Hypothalamus (tissue), 51 donors: Measurements from ENCODE around the gene SNURF.
A peak's percentile ranks its signal among the peaks of the same experiment; 100 is the strongest.
"Not testable (repeated sequence)": the region's sequence is repeated elsewhere in the genome, so short reads cannot be mapped to it uniquely, and the experiment has no call there.

Experiments
- DNase-seq, 51 donors: peaks; one replicate each; lab custom pipeline; 2025; lab: John Stamatoyannopoulos, UW

SNURF gene

DNA sequence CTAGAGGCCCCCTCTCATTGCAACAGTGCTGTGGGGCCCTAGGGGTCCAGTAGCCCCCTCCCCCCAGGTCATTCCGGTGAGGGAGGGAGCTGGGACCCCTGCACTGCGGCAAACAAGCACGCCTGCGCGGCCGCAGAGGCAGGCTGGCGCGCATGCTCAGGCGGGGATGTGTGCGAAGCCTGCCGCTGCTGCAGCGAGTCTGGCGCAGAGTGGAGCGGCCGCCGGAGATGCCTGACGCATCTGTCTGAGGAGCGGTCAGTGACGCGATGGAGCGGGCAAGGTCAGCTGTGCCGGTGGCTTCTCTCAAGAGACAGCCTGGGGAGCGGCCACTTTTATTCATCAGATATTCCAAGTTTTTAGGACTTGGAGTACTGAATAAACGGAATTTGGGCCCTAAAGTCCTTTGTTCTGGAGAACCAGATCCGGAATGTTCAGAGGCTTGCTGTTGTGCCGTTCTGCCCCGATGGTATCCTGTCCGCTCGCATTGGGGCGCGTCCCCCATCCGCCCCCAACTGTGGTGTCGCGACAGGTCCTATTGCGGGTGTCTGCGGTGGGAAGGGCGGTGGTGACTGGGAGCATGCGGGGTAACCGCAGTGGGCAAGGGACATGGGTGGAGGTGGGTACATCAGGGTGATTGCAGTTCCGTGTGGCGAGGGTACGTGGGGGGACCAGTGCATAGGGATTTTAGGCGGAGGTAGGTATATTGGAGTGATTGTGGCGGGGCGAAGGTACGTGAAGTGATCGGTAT lies at the start of gene SNURF, which contains the start of gene SNRPN:
SNURF (plus strand) TSS at position 205 of the 748 bp plus-strand sequence; CDS start at position 267, 62 bp downstream.
SNRPN (plus strand) TSS at position 205 of the 748 bp plus-strand sequence. CDS start 19,467 bp downstream, outside the sequence.
- peak in 48 of 51 donors; percentile 1 to 78 (median 49) for DNase-seq

GRCh38 chr15:24916305-24917009 lies 38.3 kb upstream of the SNURF start:
- no peak for DNase-seq

GRCh38 chr15:24917431-24917830 lies 37.4 kb upstream of the SNURF start:
- no peak for DNase-seq

DNA sequence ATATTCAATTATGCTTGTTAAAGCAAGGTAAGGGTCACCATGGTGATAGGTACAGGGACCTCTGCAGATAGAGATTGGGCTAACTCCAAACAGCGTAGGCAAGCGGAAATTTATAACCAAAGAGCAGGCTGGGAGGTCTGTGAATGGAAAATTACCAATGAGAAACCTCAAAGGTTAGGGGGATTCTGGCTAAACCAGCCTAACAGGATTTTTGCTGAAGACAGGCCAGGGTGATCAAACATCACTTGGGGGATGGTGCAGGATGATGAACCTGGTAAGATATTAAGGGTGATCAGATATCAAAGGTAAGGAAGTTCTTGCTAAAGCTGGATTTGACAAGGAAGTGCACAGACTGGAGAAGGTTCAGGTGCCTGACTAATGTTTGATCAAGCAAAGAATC lies 35.3 kb upstream of the SNURF start:
- DNase-seq: no peak

GRCh38 chr15:24922781-24923180 lies 32.0 kb upstream of the SNURF start:
- DNase-seq: not testable (repeated sequence)

GRCh38 chr15:24924153-24924552 lies 30.6 kb upstream of the SNURF start:
- DNase-seq: no peak

- DNase-seq: no peak
Measured at GRCh38 chr15:24924621-24925020, 30.2 kb upstream of the SNURF start.

DNA sequence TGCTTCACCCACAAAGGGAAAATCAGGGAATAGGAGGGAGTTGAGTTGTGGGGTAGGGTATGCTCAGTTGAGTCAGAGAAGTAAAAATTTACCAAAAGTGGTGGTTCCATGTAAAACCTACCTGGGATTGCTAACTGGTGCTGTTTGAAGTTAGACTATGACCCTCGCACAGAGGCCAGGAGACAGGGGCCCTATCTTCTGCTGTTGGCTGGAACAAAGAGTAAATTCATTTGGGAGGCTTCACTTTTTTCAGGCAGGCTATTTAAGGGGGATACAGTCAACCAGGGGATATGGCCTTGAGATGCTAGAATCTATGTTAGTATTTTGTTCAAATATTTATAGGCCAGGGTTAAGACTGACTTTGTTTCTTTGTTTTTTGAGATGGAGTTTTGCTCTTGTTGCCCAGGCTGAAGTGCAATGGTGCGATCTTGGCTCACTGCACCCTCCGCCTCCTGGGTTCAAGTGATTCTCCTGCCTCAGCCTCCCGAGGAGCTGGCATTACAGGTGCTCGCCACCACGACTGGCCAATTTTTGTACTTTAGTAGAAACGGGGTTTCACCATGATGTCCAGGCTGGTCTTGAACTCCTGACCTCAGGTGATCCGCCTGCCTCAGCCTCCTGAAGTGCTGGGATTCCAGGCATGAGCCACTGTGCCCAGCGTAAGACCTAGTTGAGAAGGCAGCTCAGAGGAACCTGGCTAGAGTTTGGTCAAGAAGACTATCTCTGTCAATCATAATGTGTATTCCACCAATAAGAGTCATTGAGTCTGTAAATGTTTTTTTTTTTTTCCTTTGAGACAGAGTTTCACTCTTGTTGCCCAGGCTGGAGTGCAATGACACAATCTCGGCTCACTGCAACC lies 22.7 kb upstream of the SNURF start:
- DNase-seq: not testable (repeated sequence)

DNA sequence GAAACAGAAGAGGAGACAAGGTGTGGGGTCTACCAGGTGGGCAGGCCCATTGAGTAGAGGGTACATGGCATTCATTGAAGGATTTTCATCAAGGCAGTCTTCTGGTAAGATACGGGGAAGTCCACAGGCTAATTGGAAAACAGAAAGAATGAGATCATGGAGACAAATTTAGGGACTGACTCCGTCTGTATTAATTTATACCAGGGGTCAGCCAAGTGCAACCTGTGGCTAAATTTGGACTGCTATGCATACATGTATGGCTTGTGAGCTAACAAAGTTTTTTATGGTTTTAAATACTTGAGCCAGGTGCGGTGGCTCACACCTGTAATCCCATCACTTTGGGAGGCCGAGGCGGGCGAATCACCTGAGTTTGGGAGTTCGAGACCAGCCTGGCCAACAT lies 21.1 kb upstream of the SNURF start:
- no peak for DNase-seq

DNA sequence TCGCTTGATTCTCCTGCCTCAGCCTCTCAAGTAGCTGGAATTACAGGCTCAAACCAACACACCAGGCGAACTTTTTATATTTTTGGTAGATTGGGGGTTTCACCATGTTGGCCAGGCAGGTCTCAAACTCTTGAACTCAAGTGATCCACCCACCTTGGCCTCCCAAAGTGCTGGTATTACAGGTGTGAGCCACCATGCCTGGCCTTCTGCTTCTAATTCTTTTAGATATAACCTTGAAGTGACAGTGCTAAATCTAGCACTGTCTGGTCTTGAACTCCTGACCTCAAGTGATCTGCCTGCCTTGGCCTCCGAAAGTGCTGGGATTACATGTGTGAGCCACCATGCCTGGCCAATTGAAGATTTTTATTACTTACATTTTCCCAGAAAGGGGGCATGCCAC lies 16.6 kb upstream of the SNURF start:
- DNase-seq: not testable (repeated sequence)

GRCh38 chr15:24940236-24940635 lies 14.6 kb upstream of the SNURF start:
- no peak for DNase-seq

- no peak for DNase-seq
Measured at GRCh38 chr15:24943361-24943760, 11.4 kb upstream of the SNURF start.

DNA sequence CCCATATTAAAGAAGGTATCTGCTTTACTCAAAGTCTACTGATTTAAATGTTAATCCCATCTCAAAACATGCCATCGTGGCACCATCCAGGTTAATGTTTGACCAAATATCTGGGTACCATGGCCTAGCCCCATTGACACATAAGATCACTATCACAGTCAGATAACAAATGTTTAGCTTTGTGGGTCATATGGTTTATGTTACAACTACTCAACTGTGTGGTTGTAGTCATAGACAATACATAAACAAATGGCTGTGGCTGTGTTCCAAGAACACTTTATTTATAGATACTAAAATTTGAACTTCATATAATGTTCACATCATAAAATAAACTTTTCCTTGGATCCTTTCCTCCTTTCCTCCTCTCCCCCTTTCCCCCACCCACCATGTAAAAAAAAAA lies 9.8 kb upstream of the SNURF start:
- DNase-seq: no peak

DNA sequence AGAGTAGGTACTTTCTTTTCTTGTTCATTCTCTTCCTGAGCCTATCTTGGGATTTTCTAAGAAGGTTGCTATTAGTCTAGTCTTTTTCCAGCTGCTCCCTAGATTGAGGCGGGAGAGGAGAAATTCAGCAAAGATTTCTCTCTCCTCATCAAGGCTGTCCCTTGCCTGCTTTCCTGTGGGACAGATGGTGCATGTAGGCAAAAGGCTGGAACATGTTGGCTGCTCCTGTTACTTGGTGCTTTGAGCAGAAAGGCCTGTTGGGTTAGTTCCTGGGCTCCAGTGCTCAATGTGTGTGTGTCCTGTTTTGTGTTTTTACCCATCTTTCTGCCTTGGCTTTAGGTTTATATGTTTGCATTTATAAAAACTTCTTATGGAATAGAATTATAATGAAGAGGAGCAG lies 9.1 kb upstream of the SNURF start:
- no peak for DNase-seq

DNA sequence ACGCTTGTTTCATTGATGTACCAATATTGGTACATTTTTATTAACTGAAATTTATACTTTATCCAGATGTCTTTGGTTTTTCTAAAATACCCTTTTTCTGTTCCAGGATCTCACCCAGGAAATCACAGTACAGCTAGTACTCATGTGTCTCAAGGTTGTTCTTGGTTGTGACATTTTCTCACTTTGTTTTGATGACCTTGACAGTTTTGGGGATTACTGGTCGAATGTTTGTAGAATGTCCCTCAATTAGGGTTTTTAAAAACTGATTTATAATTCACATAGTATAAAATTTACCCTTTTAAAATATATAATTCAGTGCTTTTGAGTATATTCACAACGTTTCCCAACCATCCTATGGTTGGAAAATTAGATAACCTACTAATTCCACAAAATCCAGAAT lies 6.3 kb upstream of the SNURF start:
- DNase-seq: no peak

DNA sequence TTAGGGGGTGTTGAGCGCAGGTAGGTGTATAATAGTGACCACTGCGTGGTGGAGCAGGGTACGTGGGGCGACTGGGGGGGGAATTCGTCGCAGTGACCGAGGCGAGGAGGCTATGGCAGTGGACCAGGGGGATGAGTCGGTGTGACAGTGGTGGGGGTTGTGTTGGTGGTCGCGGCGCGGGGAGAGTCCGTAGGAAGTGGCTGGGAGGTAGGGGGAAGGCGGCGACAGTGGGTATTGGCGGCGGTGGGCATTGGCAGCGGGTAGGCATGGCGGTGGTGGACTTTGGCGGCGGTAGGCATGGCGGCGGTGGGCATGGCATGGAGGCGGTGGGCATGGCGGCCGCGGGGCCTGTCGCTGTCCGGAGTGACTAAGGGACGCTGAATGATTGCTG lies 739 bp downstream of the SNURF start:
- DNase-seq: peak in 17 of 51 donors; percentile 4 to 34 (median 20)

GRCh38 chr15:24956111-24956838 lies 1.5 kb downstream of the SNURF start:
- peak in 50 of 51 donors; percentile 4 to 87 (median 57) for DNase-seq

DNA sequence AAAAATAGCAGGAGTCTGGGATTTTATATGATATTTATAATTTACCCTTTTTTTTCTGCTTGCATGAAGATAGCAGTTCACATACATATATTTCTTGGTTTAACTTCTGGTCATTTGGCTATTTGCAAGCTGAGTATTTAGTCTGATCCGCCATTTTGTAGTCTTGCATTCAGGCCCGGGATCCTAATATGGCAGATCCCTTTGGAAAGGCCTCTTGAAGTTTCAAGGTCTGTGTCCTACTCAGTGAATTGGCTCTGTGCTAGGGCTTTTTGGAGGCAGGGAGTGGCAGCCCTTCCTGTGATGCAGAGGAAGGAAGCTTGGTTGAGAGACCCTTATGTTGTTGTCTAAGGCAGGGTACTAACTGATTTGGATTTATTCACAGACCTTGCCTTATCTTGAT lies 2.9 kb downstream of the SNURF start:
- DNase-seq: no peak

DNA sequence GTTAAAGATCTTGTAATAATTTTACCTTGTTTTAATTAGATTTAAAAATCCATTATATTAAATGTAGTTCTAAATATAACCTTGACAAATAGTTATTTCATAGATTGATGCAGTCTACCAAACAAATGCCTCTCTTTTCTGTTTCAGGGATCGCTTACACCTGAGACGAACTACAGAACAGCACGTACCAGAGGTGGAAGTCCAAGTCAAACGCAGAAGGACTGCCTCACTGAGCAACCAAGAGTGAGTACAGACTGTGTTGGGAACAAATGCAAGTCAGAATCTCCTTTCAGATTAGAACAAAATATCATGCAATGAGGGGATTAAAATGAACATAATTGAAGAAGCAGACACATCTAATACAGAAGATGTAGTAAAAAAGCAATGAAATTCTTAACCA lies 7.2 kb downstream of the SNURF start:
- DNase-seq: no peak

DNA sequence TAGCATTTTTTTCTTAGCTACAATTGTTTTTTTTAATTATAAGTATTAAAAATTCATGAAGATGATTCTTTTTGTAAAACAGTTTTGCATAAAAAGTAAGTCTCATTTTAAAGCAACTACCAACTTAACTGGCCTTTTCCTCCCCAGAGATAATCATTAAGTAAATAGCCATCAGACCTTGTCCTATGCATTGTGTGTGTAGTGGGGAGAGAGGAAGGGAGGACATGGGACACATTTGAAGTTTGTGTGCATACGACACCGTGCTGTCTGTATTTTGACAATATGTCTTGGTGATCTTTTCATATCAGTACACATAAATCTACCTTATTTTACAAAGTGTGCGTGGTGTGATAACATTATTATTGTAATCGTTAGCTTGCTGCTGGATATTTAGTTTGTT lies 8.1 kb downstream of the SNURF start:
- no peak for DNase-seq
